UCSD-AML1 (cell line): ENCODE results near the gene PEX11B.

Experiments used
- DNase-seq: peaks from one replicate; lab custom pipeline; 2025; ENCODE audit not compliant: unreplicated experiment; lab: John Stamatoyannopoulos, UW

The PEX11B gene, protein sequence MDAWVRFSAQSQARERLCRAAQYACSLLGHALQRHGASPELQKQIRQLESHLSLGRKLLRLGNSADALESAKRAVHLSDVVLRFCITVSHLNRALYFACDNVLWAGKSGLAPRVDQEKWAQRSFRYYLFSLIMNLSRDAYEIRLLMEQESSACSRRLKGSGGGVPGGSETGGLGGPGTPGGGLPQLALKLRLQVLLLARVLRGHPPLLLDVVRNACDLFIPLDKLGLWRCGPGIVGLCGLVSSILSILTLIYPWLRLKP

DNA sequence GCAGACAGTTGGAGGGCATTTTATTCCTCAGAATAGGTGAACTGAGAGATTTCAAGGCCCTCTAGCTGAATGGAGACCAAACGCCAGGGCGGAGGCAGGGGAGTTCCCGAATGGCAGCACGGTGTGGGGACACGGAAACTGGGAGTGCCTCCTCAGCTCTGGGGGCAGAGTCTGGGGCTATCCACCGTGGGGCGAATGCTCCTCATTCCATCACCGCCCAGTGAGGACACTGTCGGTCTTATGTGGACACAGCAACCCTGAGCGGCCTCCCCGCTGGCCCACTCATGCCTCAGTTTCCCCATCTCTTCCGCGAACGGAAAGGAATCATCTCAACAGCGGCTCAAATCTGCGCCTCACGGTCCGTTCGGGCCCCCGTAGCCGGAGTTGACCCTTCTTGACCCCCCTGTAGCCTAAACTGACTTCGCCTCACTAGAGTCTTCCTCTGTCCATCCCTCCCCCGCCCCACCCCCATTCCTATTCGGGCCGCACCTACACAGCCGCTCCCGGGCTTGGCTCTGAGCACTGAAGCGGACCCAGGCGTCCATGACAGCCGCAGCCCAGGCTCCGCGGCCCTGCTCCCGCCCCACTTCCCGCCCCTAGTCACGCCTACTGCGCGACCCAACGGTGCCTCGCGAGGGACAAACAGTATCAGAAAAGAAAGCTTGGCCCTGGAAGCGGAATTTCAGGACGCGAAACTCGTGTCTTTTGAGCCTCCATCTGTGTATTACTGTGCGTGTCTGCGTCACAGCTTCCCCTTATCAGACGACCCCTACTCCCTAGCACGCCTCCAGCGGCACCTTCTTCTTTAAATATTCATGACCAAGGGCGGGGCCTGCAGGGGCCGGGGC lies at the start of gene PEX11B:
Gene PEX11B (minus strand): TSS at position 574 of the 848 bp plus-strand sequence. CDS start 29 bp downstream, at position 545.
- DNase-seq, result peak; percentile 93

DNA sequence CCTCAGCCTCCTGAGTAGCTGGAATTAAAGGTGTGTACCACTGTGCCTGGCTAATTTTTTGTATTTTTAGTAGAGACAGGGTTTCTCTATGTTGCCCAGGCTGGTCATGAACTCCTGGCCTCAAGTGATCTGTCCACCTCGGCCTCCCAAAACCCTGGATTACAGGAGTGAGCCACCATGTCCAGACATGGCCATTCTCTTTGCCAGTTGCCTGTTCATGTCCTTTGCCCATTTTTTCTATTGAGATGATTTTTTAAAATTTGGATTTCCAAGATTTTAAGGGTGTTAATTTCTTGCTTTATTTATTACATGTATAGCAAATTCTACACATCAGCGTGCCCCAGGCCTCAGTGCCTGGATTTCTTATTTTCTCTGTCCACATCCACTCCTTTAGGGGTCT lies 48.8 kb upstream of the PEX11B start:
- no peak for DNase-seq

DNA sequence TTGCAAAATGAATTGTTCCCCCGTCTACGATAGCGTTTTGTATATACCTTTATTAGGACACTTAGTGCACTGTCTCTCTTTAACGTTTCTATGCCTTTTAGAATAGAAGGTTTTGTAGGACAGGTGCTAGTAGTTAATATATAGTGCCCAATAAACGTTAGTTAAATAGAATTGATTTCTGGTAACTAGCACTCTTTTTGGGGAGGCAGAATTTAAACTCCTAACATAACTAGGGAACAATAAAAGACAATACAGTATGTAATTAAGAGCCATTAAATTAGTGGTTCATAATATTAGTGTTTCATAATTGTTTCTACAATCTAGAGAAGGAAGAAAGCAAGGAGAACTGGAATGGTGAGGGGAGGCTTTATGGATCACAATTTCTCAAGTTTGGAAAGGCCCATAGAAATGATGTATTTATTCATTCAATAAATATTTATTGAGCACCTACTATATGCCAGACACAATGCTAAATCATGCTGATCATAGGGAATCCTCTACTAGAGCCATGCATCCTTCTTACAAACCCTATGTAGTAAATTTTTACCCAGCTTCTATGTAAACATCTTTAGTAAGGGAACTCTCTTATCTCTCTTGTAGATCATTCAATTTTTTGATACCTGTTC lies 46.7 kb upstream of the PEX11B start:
- no peak for DNase-seq

DNA sequence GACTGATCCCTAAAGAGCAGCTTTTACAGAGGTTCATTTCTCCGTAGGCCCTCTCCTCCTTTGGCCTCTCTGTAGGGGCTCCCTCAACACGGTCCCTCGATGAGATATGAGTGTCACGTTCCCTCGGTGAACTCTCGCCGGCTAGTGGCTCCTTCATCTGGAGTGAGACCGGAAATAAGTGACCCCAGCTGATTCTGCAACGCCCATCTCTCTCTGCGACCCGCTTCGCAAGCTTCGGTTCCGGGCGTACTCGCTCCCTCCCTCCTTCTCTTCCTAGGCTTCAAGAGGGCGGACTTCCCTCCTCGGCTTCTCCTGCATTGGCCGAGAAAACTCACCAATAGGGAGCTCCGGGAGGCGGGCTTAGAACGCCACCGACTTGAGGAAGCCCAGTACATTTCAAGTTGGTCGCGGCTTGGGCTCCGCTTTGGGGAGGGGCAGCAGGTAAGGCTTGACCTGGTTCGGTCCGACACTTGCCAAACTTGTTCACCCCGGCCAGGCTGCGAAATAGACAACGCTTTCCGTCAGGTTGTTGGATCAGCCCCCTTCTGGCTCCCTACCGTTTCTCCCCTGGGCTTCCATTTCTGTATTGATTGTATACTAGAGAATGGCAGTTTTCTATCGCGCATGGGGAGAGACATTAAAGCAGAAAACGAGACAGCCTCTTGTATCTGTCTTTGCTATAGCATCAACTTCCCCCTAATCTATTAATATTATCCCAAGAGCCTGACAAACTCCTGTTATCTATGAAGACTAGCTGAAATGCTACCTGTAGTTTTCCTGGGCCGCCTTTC lies 46.0 kb upstream of the PEX11B start, which contains the start of the genes ANKRD34A and POLR3GL:
Gene ANKRD34A (minus strand): TSS at position 248 of the 791 bp plus-strand sequence. CDS start 2,816 bp downstream, outside the sequence.
Gene POLR3GL (plus strand): TSS at position 363 of the 791 bp plus-strand sequence. CDS start 10,176 bp downstream, outside the sequence.
- DNase-seq, result peak; percentile 91

DNA sequence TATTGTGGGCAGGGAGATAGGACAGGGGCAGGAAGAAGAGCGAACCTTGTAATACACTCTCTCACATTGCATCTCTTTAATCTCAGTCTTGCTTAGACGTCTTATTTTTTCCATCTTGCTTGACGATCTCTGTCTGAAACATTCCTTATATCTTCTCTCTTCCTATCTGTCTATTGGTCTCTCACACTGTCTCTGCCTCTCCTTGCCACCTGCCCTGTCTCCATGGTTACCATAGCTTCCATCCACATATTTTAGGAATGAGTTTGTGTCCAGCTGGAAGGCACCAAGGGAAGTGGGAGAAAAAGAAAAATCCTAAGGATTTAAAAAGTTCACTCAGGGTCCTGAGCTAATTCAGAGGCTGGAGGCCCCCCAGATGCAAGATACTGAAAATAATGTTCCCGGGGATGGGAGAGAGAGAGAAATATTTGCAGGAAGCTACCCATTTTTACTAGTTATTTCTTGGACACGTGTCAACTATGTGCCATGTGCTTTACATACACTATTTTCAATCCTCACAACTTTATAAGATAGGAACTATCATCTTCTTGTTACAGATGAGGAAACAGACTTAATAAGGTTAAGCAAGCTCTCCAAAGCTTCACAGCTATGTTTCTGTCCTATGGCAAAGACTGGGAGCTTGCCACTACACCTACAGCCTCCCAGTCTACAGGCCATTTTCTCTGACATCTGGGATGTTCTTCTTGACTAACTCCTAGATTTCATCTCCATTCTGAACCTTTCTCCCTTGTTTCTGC lies 44.9 kb upstream of the PEX11B start:
- DNase-seq, result no peak

DNA sequence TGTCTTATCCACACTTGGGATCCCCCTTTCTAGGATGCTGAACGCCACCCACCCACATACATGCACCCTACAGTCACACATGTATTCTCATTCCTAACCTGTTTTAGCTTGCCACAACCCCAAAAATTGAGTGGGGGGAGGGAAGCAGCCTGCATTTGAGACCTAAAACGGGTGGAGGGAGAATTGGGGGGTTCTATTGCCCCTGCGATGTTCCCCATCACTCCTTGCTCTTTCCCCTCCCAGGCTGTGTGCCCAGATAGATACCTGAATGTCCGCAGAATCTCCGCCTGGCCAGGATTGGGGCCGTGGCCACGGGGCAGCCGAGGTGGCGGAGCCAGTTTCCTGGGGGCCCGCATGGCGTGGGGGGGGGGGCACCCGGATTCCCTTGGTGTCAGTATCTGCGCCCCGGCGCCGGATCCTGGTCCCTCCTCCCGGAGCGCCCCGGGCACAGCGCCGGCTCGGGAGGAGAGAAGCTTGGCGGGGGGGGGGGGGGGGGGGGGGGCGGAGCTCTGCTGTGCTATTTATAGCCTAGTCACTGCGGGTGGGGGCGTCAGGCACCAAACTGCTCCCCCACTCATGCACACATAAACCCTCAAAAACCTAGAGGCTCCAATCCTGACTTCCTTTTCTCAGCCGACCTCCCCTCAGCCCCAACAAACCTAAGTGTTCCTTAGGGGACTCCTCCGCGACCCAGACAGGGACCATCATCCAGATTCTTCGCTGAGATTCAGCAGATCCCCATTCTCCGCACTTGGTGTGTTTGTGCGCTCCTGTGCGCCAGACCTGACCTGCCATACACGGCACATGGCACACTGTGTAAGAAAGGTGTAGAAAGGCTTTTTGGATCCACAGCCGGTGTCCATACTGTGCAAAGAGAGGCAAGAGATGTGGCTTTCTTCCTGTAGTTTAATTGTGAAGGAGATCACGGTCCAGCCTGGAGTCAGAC lies 43.9 kb upstream of the PEX11B start:
- DNase-seq, result no peak

DNA sequence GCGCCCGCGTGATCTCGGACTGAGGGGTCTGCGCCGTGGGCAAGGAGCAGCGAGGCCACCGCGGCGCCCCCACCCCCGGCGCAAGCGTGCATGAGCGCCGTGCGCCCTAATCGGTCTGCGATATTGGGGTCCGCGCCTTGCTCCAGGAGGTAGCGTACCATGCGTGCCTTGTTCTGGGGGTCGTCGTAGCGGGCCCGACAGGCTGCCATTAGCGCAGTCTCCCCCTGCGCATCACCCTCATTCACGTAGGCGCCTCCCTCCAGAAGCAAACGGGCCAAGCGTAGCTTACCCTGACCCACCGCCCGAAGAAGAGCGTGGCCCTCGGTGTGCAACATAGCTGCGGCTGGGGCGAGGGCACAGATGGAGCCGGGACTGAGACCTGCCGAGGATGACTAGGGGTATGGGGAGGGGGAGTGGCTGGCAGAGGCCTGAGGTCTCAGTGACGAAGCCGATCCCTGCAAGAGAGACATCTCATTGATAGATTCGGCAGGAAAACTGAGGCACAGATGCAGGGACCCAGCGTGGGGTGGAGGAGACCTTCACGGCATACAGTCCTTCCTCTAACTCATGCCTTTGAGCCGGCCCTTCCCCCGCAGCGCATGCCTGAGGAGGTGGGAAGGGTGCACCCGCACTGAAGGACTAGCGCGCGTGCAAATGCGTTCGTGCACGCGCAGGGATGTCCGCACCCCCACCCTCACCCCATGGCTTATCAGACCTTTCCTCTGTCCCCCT lies 43.1 kb upstream of the PEX11B start:
- DNase-seq, result peak; percentile 19

DNA sequence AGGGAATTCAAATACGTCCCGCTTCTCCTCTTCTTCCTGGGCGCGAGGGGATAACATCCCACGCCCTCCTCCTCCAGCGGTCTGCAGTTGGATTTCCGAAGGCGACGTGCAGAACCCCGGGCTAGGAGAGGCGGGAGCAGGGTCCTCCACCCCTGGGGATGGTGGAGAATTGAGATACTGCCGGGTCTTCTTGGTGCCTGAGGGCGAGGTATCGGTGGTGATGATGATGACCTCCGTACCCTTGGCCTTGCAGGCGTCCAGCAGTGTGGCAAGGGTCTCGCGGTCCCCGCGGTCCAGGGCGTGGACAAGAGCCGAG lies 42.5 kb upstream of the PEX11B start:
- DNase-seq, result no peak

DNA sequence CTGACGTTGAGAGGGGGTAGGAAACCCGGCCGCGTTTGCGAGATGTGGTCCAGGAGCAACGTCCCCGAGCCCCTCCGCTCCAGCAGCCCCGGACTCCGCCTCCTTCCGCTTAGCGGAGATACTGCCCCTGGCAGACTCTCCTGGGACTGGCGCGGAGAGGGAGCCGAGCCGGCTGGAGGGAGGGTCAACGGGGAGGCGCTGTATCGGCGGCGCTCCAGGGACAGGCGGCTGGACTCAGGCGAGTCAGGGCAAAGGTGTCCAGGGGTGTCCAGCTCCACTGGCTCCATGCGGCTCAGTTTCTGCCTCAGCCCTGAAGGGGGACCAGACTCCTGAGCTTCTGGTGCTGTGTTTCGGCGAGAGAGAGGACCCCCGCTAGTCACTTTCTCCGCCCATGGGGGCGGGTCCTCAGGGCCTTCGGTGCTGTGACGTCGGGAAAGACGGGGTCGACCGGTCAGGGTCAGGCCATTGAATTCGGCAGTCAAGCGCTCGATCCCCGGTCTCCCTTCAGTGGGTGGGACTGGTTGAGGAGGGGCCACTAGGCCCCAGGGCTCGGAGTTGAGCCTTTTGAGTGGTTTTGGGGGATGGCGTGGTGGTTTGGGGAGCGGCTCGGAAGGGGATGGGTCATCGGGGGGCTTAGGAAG lies 42.1 kb upstream of the PEX11B start:
- peak; percentile 86 for DNase-seq

DNA sequence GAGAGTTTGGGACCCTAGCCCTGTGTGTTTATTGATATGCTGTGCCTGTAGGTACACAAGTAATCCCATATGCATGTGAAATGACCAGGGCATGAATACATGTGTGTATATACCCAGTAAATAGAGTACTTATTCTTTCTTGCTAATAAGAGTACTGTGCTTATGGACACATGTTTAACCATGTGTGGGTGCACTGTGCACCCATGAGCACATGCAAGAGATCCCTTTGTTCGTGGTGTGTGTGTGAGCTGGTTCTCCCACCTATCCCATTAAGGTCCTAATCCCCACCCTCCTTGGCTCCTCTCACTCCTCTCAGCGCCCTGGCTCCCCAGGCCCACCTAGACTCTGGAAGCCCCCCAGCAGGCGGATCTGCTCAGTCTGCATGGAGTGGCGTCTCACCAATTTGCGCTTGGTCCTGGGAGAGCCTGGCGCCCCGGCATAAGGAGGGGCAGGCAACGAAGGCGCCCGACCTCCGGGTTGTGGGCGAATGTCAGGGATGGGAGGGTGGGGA lies 41.5 kb upstream of the PEX11B start:
- no peak for DNase-seq

DNA sequence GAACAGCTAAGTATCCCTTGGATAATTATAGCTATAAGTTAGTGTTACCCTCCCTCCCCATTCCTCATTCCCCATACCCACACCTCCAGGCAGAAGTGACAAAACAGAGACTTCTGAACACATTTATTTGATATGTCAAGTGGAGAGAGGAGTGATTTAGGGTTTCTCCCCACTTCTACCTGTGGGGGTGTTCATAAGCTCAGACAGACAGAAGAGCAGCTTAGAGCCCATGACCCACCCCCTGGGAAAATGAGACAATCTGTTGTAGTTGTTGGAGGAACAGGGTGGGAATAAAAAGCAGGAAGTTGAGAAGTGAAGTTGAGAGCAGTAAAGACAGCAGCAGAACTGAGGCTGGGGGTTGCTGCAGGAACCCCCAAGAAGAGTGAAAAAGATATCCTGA lies 40.8 kb upstream of the PEX11B start:
- DNase-seq, result no peak

DNA sequence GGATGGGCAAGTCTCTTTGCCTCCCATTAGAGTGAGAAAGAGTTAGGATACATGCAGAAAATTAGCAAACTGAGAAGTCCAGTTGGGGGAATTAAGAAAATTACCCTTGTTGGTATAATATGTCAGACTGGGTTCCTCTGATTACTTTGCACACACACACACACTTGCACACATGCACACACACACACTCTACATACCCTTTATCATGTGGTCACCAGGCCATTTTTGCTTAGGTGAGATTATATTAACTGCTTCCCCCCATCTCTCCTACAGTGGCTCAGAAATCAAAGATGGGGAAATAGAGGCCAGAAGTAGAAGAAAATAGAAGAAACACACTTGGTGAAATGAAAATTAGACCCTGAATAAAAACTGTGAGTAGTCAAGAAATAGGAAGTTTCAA lies 40.2 kb upstream of the PEX11B start:
- DNase-seq, result no peak

DNA sequence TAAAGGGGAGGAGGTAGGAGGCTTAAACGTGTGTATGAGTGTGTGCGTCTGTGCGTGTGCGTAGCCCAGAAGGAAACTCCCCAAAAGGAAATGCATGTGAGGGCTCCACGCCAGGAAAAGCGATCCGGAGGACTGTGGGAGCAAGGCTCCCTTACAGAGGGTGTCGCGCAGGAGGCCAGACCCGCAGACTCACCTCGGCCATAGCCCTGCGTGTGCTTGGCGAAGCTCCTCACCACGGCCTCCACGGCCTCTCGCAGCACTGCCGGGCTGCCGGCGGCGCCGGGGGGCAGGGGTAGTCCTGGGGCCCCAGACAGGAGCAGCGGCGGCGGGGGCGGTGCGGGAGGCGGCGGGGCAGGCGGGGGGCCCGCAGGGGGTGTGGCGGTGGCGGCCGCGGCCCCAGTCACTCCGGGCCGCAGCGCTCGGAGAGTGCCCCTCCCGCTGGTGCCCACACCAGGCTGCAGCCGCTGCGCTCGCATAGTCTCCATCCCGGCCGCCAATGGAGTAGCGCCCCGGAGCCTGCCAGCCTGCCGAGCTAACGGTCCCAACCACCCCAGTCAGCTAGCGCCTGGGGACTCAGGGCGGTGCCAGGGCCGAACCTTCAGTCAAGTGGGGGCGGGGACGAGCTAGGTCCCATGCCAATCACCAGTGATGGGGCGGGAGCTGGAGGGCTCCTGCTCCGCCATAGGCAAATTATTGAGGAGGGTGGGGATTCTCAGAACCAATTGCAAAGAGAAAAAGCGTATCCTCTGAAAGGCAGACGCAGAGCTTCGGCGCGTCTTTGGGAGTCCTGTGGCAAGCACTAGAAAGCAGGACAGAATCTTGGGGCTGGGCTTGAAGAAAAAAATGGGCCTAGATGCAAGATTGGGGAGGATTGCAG lies 39.2 kb upstream of the PEX11B start, which contains the start of gene LIX1L:
Gene LIX1L (minus strand): TSS at position 575 of the 877 bp plus-strand sequence. CDS start 90 bp downstream, at position 485.
- peak; percentile 94 for DNase-seq

DNA sequence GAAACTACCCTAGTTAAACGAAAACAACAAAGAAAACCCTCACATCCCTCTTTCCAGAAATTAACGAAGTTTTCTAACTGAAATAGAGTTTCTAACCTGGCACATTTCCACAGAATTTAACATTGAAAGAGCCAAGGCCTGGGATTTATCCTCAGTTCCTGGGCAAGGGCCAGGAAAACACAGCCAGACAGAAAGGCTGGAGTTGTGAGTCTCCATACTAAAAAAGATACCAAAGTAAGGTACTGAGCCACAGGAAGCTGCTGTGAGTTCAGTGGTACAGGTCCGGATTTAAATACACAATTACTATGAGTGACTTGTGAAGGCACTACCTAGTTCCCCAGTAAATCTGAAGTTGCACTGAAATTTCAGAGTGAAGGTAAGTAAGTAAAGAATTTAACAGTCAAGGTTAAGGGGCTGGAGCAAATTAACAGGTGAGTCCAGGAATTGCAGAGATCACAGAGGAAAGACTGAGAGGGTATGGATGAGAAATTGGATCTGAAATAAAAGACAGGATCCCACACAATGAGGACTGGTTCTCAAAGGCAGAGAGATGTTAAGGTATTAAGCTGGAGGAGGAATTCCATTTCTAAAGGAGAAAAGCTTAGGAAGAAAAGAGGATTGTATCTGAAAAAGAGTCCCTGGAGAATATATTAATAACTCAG lies 38.4 kb upstream of the PEX11B start:
- no peak for DNase-seq

DNA sequence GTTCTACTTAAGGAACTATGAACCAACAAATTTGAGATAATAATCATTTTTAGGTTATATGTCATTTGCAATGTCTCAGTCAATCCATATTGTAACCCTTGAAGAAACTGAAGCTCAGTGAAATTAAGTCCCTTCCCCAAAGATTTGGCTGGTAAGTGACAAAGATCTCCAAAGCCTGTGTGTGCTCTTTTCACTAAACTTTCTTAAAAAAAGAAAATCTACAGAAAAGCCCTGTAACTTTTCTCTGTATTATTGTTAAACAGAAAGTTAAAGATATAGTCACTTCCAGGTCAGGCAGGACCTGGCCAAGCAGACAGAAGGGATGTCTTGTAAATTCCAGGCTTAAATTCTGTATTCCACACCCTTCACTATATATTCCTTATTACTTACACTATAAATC lies 37.8 kb upstream of the PEX11B start:
- no peak for DNase-seq

DNA sequence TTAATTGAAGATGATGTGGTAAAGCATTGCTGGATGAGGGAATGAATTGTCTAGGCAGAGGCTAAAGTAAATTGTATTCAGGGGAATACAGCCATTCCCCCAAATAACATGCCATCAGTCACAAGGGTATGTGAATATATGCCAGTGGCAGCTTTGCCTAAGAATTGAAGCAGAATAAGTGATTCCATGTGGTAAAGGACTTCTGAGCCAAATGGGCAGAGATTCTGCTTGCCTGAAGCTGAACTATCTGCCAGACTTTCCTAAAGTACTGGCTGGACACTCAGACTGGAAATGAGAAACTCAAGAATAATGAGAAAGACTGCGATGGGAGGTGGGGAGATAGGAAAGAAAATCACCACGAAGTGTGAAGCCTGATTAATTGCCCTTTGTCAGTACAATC lies 36.9 kb upstream of the PEX11B start:
- DNase-seq, result no peak
